ENCODE results near the gene FDCSP. TPM values are rescaled to one million over a fixed set of nuclear protein-coding genes. Genes with fewer than 3 reads are reported as not detected.

Gene FDCSP
- total and polyA plus RNA-seq, 2 of the 13 experiments (the other 11 are each of a cell fraction or from before 2014, with no cell fraction given), result not detected

DNA sequence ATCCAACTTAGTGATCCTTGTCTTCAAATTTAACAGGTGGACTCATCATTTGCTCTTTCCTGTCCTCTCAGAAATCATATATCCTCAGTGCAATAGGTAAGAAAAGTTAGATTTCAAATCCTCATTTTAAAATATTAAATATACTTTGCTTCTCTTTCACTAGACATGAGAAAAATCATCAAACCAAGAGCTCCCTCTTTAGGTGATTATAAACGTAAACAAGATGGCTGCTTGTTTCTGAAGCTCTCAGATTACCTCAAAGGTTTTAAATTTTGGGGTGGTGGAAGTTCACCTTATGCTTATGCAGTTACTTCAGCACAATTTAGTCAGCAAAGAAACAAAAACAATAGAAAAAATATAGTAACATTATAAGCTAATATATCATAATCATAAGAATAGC lies 43.8 kb downstream of the FDCSP start (continued):
- TF ChIP-seq, protein P1, sequence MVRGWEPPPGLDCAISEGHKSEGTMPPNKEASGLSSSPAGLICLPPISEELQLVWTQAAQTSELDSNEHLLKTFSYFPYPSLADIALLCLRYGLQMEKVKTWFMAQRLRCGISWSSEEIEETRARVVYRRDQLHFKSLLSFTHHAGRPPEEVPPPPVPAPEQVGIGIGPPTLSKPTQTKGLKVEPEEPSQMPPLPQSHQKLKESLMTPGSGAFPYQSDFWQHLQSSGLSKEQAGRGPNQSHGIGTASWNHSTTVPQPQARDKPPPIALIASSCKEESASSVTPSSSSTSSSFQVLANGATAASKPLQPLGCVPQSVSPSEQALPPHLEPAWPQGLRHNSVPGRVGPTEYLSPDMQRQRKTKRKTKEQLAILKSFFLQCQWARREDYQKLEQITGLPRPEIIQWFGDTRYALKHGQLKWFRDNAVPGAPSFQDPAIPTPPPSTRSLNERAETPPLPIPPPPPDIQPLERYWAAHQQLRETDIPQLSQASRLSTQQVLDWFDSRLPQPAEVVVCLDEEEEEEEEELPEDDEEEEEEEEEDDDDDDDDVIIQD (CRISPR knock-in tag; IDR thresholded peaks at IDR 0.05; ENCODE audit: low read depth), result peak; percentile 49; the same call in 1 of the 2 replicates
- no peak for TF ChIP-seq GMEB1 (CRISPR knock-in tag; IDR thresholded peaks at IDR 0.05; ENCODE audit: borderline replicate concordance)
- peak; percentile 31; the same call in 1 of the 2 replicates for TF ChIP-seq SIX1 (CRISPR knock-in tag; IDR thresholded peaks at IDR 0.05; ENCODE audit: borderline replicate concordance)
- TF ChIP-seq NPAS2 (CRISPR knock-in tag; IDR thresholded peaks at IDR 0.05; ENCODE audit: borderline replicate concordance), result no peak
- no peak for TF ChIP-seq MBNL3 (CRISPR knock-in tag; conservative IDR thresholded peaks at IDR 0.05)
- TF ChIP-seq, protein P2, sequence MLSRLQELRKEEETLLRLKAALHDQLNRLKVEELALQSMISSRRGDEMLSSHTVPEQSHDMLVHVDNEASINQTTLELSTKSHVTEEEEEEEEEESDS (CRISPR knock-in tag; IDR thresholded peaks at IDR 0.05; ENCODE audit: borderline replicate concordance), result no peak
- 0 out of 2 replicates have a peak, but pooled peaks have one; percentile 15 for TF ChIP-seq GATAD2A (CRISPR knock-in tag; IDR thresholded peaks at IDR 0.05)
- no peak for TF ChIP-seq ADNP (CRISPR knock-in tag; IDR thresholded peaks at IDR 0.05)

DNA sequence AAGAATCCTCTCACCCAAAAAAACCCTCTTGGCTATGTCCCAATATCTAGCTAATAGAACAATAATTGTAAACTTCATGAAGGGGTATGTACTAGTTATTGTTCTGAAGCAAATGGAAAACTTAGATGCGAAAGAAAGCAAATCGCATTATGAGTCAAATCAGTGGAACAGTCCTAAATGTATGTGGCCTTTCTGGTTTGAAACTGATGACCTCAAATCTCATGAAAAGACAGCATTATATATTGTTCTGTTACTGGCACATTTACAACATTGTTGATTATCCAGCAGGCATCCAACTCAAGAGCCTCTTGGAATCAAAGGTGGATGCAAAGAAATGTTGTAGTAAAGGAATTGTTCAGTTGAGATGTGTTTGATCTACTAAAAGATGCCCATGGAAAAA lies 51.2 kb downstream of the FDCSP start:
- 97% methylated on average over 2 of the region's 2 CpGs for WGBS (ENCODE audit: low lambda C conversion rate)
- H3K4me2 ChIP-seq (ENCODE audit: low read depth, low read length), result no peak overlapping the region
- intact Hi-C loops (cut with micrococcal nuclease; ENCODE audit: unreplicated experiment), result no loop called here
- H3K36me3 ChIP-seq (replicated peaks in 1 of 2; ENCODE audit: control insufficient read depth in 1 of 2, insufficient read depth in 2 of 2, low read length in 2 of 2), result no peaks in the 10 kb centered on the region
- H2AFZ ChIP-seq (ENCODE audit: low read length), result no peak overlapping the region
- H3K27me3 ChIP-seq (ENCODE audit: control insufficient read depth in 1 of 2, insufficient read depth in 2 of 2, low read length in 2 of 2), result no peaks in the 10 kb centered on the region
- H3K79me2 ChIP-seq (ENCODE audit: insufficient read depth, low read length), result no peaks in the 10 kb centered on the region
- H3K4me1 ChIP-seq (ENCODE audit: insufficient read depth, low read length), result no peaks in the 10 kb centered on the region
- no TSS peak for BruUV-seq (replicated peaks)
- no peak for DNase-seq (ENCODE audit: low spot score)
- no peak overlapping the region for H3K4me3 ChIP-seq (replicated peaks in 1 of 3; ENCODE audit: insufficient read depth in 1 of 3, low read depth in 2 of 3, low read length in 3 of 3)
- POLR2A ChIA-PET, result no interaction called here
- FAIRE-seq, result no peak
- H4K20me1 ChIP-seq (ENCODE audit: insufficient read depth, low read length), result no peaks in the 10 kb centered on the region
- no peak overlapping the region for H3K9ac ChIP-seq (ENCODE audit: insufficient read depth, low read depth, low read length)
- CTCF ChIA-PET (ENCODE audit: low intra/inter-chr PET ratio, low total read pairs), result no interaction called here
- in situ Hi-C loops (cut with HindIII; ENCODE audit: extremely low pct_ligation_motif_present, low pct_unique_long_range_greater_than_20kb), result no loop called here
- no peak overlapping the region for H3K27ac ChIP-seq (ENCODE audit: extremely low read length, insufficient read depth, low read length)
- no peaks in the 10 kb centered on the region for H3K9me3 ChIP-seq (ENCODE audit: low read length)
- no peak for ATAC-seq
- TF ChIP-seq RERE (CRISPR knock-in tag; IDR thresholded peaks at IDR 0.05; ENCODE audit: low read depth) (no peak), FOXO1 (CRISPR knock-in tag; IDR thresholded peaks at IDR 0.05) (no peak), SP140L (CRISPR knock-in tag; IDR thresholded peaks at IDR 0.05; ENCODE audit: borderline replicate concordance) (no peak), WIZ (CRISPR knock-in tag; IDR thresholded peaks at IDR 0.05) (no peak)
- TF ChIP-seq, protein P3, sequence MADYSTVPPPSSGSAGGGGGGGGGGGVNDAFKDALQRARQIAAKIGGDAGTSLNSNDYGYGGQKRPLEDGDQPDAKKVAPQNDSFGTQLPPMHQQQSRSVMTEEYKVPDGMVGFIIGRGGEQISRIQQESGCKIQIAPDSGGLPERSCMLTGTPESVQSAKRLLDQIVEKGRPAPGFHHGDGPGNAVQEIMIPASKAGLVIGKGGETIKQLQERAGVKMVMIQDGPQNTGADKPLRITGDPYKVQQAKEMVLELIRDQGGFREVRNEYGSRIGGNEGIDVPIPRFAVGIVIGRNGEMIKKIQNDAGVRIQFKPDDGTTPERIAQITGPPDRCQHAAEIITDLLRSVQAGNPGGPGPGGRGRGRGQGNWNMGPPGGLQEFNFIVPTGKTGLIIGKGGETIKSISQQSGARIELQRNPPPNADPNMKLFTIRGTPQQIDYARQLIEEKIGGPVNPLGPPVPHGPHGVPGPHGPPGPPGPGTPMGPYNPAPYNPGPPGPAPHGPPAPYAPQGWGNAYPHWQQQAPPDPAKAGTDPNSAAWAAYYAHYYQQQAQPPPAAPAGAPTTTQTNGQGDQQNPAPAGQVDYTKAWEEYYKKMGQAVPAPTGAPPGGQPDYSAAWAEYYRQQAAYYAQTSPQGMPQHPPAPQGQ (CRISPR knock-in tag; IDR thresholded peaks at IDR 0.05; ENCODE audit: borderline replicate concordance), result no peak

Measured in HepG2 (cell line).